HG02973 (cell line): ENCODE measurements around the gene TMEM95.
A peak's percentile ranks its signal among the peaks of the same experiment; 100 is the strongest.

Source experiments
- ATAC-seq: cut with Tn5 transposase; IDR thresholded peaks from one replicate; pipeline ENCODE4 v1.9.1; 2021; ENCODE audit warnings: moderate library complexity; ENCODE audit not compliant: unreplicated experiment

Gene TMEM95, protein sequence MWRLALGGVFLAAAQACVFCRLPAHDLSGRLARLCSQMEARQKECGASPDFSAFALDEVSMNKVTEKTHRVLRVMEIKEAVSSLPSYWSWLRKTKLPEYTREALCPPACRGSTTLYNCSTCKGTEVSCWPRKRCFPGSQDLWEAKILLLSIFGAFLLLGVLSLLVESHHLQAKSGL

DNA sequence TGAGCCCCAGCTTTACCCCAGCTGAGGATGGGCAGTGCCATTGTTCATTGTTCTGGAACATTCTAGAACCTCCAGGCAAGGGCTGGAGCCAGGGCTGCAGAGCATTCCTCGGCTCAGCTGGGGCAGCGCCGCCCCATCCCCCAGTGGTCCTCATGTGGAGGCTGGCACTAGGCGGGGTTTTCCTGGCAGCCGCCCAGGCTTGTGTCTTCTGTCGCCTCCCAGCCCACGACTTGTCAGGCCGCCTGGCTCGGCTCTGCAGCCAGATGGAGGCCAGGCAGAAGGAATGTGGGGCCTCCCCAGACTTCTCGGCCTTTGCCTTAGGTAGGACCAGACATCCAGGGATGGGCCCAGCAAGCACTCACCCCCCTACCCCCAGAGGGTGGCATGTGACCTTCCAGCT lies at the start of gene TMEM95:
Gene TMEM95 (plus strand): TSS at position 104 of the 400 bp plus-strand sequence. CDS start 49 bp downstream, at position 153.
- ATAC-seq = no peak

DNA sequence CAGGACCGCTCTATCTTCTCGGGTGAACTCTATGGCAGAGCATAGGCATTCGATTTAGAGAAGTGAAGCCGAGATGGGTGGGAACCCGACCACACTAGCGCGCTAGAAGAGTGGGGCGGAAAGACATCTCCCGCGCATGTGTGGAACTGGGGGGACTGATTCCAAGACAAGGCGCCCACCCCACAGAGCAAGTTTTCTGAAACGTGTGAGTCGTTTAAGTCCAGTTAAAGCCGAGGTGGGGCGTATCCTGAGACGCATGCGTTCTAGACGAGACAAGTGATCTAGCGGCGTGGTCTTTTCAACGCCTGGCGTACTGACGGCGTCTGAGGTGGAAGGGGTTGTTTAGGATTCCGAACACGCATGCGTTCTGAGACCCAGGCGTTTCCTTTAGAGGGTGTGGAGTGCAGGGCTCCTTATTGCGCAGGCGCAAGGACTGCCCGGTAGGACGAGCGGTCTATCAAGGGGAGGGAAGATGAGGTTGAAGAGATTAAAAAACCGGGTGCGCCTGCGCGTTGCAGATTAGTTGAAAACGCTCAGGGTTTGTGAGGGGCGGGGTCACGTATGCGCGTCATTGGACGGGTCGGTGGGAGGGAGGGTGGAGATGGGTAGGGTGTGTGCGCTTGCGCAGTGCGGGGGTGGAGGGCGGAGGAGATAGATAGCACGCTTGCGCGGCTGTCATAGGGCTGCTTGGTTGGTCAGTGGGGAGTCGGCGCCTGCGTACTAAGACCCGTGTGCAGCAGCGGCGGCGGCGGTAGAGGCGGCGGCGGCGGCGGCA lies 47.9 kb upstream of the TMEM95 start, which contains the start of gene EIF5A:
Gene EIF5A (plus strand): TSS at position 718 of the 775 bp plus-strand sequence. CDS start 2,008 bp downstream, outside the sequence.
- ATAC-seq = peak; percentile 63

GRCh38 chr17:7307686-7308624 lies 47.0 kb upstream of the TMEM95 start:
- ATAC-seq = no peak

GRCh38 chr17:7308625-7309433 lies 46.1 kb upstream of the TMEM95 start:
- ATAC-seq = no peak

GRCh38 chr17:7309628-7310027 lies 45.3 kb upstream of the TMEM95 start:
- no peak for ATAC-seq

DNA sequence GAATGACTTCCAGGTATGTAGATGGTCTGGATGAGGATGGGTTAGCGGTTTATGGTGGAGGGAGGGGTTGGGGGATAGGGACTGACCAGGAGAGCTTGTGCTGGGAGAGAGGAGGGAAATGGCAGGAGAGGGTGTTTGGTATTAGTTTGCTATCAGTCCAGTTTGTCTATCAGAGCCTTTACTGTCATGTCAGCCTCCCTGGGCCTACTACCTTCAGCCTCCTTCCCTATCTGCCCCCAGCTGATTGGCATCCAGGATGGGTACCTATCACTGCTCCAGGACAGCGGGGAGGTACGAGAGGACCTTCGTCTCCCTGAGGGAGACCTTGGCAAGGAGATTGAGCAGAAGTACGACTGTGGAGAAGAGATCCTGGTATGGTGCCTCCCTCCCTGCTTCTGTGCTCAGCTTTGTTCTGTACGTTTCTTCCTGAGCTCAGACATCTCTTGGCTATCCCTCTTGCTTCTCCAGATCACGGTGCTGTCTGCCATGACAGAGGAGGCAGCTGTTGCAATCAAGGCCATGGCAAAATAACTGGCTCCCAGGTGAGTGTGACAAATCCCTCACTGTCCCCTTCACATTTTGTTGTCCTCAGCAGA lies 43.7 kb upstream of the TMEM95 start:
- ATAC-seq = no peak

DNA sequence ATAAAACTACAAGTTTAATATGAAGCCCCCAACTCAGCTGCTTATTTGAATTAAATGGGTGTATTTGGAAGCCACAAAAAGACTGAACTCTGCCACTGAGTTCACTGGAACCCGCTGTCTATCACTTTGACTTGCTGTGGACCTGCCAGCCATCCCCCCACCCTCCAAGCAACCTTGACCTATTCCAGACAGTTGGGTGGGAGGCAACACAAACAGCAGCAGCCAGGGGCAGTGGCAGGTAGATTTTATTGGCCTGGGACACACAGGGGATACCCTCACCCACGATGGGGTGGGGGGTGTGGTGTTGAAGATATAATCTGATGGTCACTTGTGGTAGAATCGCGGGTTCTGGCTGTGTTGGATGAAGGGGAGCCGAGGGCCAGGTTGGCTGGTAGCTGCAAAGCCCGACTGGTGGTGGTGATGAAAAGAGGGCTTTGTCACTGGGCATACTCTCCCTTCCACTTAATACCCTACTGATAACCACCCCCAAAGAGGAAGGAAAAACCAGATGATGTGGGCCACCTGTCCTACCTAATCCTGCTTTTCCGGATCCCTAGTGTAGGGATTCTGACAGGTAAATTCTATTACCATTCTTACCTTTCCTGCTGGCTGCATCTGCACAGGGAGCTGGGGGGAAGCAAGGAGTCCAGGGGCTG lies 42.4 kb upstream of the TMEM95 start:
- ATAC-seq = no peak

GRCh38 chr17:7313088-7313889 lies 41.7 kb upstream of the TMEM95 start:
- no peak for ATAC-seq

DNA sequence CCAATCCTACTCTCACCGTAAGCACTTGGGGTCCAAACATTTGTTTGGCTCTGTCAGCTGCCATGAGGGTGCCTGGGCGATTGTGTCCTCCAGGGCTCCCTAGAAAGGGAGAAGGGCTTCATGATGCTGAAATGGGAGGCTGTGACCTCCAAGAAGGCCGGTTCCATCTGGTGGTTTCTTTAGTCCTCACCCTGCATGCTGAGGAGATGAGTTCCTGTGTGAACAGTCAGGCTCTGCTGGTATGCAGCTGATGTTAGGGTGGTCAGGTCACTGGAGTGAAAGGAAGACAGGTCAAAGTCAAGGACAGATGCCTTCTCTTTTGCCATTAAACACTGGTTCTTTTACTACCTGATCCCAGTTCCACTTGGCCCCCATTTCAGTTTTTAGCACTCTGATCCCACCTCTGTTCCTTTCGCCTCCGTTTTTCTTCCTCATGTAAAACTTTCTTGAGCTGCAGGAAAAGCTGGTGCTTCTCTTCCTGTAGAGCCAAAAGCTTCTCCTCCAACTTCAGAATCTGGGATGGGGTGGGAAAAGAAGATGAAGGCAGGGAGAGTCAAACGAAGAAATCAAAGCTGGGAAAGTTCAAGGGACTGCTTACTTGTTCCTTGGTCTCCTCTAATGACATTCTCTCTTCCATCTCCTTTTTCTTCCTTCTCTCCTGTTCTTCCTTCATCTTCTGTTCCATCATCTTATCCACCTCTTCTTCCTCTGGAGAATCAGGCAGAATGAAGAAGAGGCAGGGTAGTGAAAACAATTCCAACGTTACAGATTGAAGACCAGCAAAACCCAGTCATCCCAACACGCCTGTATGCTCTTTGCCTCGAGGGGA lies 40.9 kb upstream of the TMEM95 start:
- ATAC-seq = no peak

DNA sequence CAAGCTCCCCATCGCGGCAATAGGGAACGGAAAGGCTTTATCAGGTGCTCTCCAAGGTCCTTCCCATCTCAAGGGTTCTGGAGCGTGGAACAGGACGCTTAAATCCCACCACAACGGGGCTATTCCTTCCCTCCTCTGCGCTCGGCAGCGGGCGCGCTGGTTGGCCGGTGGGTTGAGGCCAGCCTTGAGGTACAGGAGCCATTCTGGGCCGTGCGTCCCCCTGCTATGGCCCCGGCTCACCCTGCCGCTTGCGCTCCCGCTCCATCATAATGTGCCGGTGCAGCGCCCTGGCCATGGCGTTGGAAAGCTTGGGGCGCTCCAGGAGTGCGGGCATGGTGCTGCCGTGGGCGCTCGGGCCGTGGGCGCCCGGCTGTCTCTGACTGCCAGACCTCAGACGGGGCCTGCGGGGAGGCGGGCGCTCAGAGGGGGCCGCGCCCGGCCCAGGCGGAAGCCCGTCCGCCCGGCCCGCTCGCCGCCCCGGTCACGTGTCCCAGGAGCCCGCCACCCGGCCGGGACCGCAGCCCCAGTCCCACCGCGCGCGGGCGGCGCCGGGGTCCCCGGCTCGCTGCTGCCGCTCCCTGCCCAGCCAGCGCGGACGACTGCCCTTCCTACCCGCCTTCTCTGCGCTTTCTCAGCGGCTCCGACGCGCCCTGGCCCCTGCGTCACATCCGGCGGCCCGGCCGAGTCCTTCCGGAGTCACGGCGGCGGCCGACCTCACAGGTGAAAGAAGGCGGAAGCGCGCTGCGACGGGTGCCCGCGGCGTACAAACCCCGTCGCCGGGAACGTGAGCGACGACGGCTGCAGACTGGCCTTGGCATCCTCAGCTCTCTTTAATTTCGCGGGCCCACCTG lies 40.0 kb upstream of the TMEM95 start, which contains the start of gene GPS2:
Gene GPS2 (minus strand): TSS at position 642 of the 851 bp plus-strand sequence. CDS start 308 bp downstream, at position 334.
- ATAC-seq = peak; percentile 53

GRCh38 chr17:7315570-7316235 lies 39.3 kb upstream of the TMEM95 start:
- ATAC-seq = no peak

DNA sequence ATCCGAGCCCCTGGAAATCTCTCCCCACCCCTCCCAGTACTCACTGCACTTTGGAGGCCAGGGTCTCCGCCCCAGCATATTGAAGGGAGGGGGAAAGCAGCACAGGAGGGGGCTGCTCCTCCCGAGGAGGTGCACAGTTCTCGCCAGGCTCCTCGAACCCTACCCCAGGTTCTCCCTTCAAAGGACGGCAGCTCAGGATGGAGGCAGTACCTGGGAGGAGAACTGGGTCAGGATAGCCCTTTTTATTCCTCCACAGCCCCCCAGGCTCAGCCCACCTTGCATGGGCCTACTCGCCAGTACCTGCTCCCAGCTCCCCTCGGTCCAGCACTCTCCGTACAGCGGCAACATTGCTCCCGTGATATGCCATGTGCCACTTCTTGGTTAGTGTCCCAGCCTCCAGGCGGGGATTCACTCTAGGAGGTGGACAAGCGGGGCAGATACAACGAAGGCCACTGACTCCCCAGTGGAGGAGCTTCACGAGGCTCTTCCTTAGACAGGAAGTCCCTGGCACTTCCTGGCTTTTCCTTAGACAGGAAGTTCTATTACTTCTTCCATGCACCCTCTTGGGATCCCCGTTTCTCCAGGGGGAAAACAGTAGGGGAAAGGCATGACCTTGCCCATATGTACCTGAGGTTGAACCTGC lies 37.7 kb upstream of the TMEM95 start:
- ATAC-seq = no peak

DNA sequence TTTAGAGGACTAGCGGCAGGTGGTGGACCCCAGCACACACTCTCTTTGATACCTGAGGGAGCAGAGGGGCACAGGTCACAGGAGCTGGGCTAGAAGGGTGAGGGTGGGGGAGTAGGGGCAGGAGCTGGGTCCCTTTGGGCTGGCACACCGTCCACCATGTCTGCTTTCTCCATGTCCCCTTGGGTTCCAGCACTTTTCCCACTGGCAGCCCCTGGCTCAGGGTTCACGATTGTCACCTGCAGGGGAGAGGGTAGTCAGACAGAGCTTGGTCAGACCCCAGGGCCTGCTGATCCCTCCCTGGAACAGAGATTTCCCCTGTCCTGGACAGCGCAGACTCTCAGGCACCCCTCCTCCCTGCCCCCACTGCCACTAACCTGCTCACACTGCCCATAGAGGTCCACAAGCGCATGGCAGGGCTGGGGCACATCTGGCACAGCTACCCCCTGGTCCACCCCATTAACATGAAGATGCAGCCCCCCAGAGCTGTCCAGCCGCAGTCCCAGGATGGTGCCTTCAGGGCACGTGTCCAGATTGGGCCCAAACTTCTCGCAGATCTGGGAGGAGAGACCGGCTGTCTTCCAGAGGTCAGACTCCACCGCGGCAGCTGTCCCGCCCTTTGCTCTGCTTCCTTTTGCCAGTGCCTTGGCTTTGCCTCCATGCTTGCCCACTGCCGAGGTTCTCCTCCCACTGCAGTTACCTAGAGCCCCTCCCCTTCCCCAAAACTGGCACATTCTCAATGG lies 36.7 kb upstream of the TMEM95 start:
- ATAC-seq = no peak

DNA sequence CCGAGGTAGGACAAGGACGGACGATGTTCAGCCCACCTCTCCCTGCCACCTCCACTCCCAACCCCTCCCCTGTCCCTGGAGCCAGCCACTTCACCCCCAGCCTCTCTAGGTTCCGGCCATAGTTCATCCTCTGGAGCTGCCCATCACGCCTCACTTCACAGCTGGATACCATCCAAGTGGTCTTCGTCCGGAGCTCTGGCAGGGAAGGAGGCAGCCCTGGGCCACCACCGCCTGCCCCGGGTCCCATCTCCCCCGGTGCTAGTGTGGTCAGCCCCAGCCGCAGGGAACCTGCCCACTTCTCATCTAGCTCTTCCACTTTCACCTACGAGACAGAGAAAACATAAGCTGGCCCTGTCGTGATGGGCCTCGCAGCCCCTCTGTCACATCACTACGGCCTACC lies 33.5 kb upstream of the TMEM95 start:
- no peak for ATAC-seq

GRCh38 chr17:7322520-7323194 lies 32.3 kb upstream of the TMEM95 start:
- no peak for ATAC-seq
